H1 (cell line): ENCODE measurements around the gene OTUD3. TPM values are rescaled to one million over a fixed set of nuclear protein-coding genes. Genes with fewer than 3 reads are reported as not detected.

Experiments used
- CTCF ChIA-PET: fragments of 300-600 bp; sonication (Branson Sonifier 250); formaldehyde crosslinking; loops from one replicate; lab custom pipeline; 2021; ENCODE audit not compliant: partially characterized antibody; lab: Charles Lee
- POLR2A ChIA-PET: fragments of 300-600 bp; sonication (Branson Sonifier 250); formaldehyde crosslinking; loops from one replicate; lab custom pipeline; 2021; ENCODE audit warnings: inconsistent platforms; ENCODE audit not compliant: partially characterized antibody; lab: Charles Lee
- DNase-seq, 2 experiments: peaks; one replicate each; pipeline versions ENCODE4 v3.0.0 to v3.0.0-alpha.2; 2010 to 2022; ENCODE audit warnings: low spot score in 2 of 2, low read depth in 1 of 2, mixed read lengths in 1 of 2
- FAIRE-seq: peaks from 2 replicates; lab custom pipeline; 2011; peaks lifted over from hg19 to GRCh38; lab: Jason Lieb, UNC
- H2AFZ ChIP-seq: 2 replicates; pipeline ENCODE4 v1.8.1; 2012; ENCODE audit warnings: low read length, inconsistent platforms
- H2AK5ac ChIP-seq: 2 replicates; pipeline ENCODE4 v1.6.1; 2013; ENCODE audit warnings: low read depth, low read length
- H2BK120ac ChIP-seq: replicated peaks from 2 replicates; pipeline ENCODE3; 2013; ENCODE audit warnings: low read depth, low read length, inconsistent platforms
- H2BK12ac ChIP-seq: 2 replicates; pipeline ENCODE4 v1.6.1; 2013; ENCODE audit warnings: low read depth, low read length
- H2BK15ac ChIP-seq: 2 replicates; pipeline ENCODE4 v1.6.1; 2013; ENCODE audit warnings: low read length
- H2BK20ac ChIP-seq: 2 replicates; pipeline ENCODE4 v1.6.1; 2013; ENCODE audit warnings: low read length
- H2BK5ac ChIP-seq: 2 replicates; pipeline ENCODE4 v1.6.1; 2013; ENCODE audit warnings: low read depth, low read length
- H3K14ac ChIP-seq: 2 replicates; pipeline ENCODE4 v1.6.1; 2013; ENCODE audit warnings: inconsistent platforms; ENCODE audit not compliant: insufficient read length
- H3K18ac ChIP-seq: 2 replicates; pipeline ENCODE4 v1.6.1; 2013; ENCODE audit warnings: low read length; ENCODE audit errors: extremely low read depth
- H3K23ac ChIP-seq: 2 replicates; pipeline ENCODE4 v1.6.1; 2013; ENCODE audit warnings: inconsistent platforms; ENCODE audit not compliant: insufficient read length
- H3K23me2 ChIP-seq: 2 replicates; pipeline ENCODE4 v1.6.1; 2013; ENCODE audit warnings: low read depth, low read length
- H3K27ac ChIP-seq: 2 replicates; pipeline ENCODE4 v1.6.1; 2011; ENCODE audit warnings: low read depth, low read length, inconsistent platforms
- H3K27me3 ChIP-seq, 4 experiments: replicated peaks in 1 of 4; 1 replicate in 1 of 4; 2 replicates in 3 of 4; pipeline versions ENCODE4 v1.6.1 to v1.8.1; 2011 to 2013; ENCODE audit warnings: low read length in 3 of 4, mild to moderate bottlenecking in 3 of 4, inconsistent platforms in 2 of 4, mixed read lengths in 2 of 4, moderate library complexity in 1 of 4; ENCODE audit not compliant: control insufficient read depth in 3 of 4, insufficient read depth in 3 of 4; ENCODE audit errors: extremely low read depth in 1 of 4
- H3K36me3 ChIP-seq, 4 experiments: 2 replicates each; pipeline versions ENCODE4 v1.6.1 to v1.8.1; 2011 to 2013; ENCODE audit warnings: mild to moderate bottlenecking in 4 of 4, low read length in 3 of 4, moderate library complexity in 2 of 4, control low read depth in 1 of 4, inconsistent platforms in 1 of 4; ENCODE audit not compliant: insufficient read depth in 4 of 4, control insufficient read depth in 2 of 4
- H3K4ac ChIP-seq: replicated peaks from 2 replicates; pipeline ENCODE3; 2013; ENCODE audit warnings: low read length, low read depth, mixed read lengths, inconsistent platforms; ENCODE audit not compliant: insufficient read length
- H3K4me1 ChIP-seq, 4 experiments: replicated peaks in 1 of 4; 1 replicate in 1 of 4; 2 replicates in 3 of 4; pipeline versions ENCODE4 v1.6.1 to v1.8.1; 2011 to 2013; ENCODE audit warnings: low read length in 3 of 4, inconsistent platforms in 2 of 4, mixed read lengths in 1 of 4; ENCODE audit not compliant: insufficient read depth in 4 of 4, control insufficient read depth in 3 of 4
- H3K4me2 ChIP-seq, 2 experiments: 2 replicates each; pipeline versions ENCODE4 v1.6.1 to v1.8.1; 2011 to 2013; ENCODE audit warnings: low read depth in 2 of 2, low read length in 2 of 2, control low read depth in 1 of 2, inconsistent platforms in 1 of 2, mild to moderate bottlenecking in 1 of 2; ENCODE audit not compliant: insufficient read depth in 1 of 2
- H3K4me3 ChIP-seq, 4 experiments: fragments of 200-600, 300-600 bp in 1 of 4; sonication (generic), shearing (Covaris generic), sonication (Bioruptor Twin) in 1 of 4; 2 replicates each; pipeline versions ENCODE4 v1.5.1 to v1.8.1; 2011 to 2016; ENCODE audit warnings: low read length in 4 of 4, low read depth in 3 of 4, control low read depth in 2 of 4, inconsistent platforms in 2 of 4, mild to moderate bottlenecking in 2 of 4, mixed read lengths in 1 of 4, moderate library complexity in 1 of 4; ENCODE audit not compliant: insufficient read depth in 2 of 4; ENCODE audit errors: extremely low read depth in 1 of 4
- H3K56ac ChIP-seq: replicated peaks from 2 replicates; pipeline ENCODE3; 2013; ENCODE audit warnings: low read depth, mild to moderate bottlenecking, mixed read lengths, low read length, inconsistent platforms; ENCODE audit not compliant: insufficient read length
- H3K79me1 ChIP-seq: 2 replicates; pipeline ENCODE4 v1.6.1; 2013; ENCODE audit warnings: low read depth, low read length, control low read depth
- H3K79me2 ChIP-seq, 2 experiments: 2 replicates each; pipeline versions ENCODE4 v1.6.1 to v1.8.1; 2012 to 2013; ENCODE audit warnings: low read length in 2 of 2, mild to moderate bottlenecking in 2 of 2, inconsistent platforms in 1 of 2; ENCODE audit not compliant: insufficient read depth in 2 of 2, control insufficient read depth in 1 of 2
- H3K9ac ChIP-seq, 4 experiments: replicated peaks in 1 of 4; 1 replicate in 1 of 4; 2 replicates in 3 of 4; pipeline versions ENCODE4 v1.6.1 to v1.8.1; 2011 to 2013; ENCODE audit warnings: low read depth in 3 of 4, low read length in 3 of 4, control low read depth in 2 of 4, mild to moderate bottlenecking in 2 of 4, moderate library complexity in 2 of 4, inconsistent platforms in 1 of 4; ENCODE audit errors: extremely low read depth in 1 of 4
- H3K9me3 ChIP-seq, 2 experiments: 2 replicates each; pipeline versions ENCODE4 v1.6.1 to v1.8.1; 2012 to 2013; ENCODE audit warnings: mild to moderate bottlenecking in 2 of 2, moderate library complexity in 2 of 2, control low read depth in 1 of 2, inconsistent platforms in 1 of 2, low read depth in 1 of 2, low read length in 1 of 2, mixed read lengths in 1 of 2; ENCODE audit not compliant: insufficient read depth in 2 of 2
- H4K20me1 ChIP-seq, 2 experiments: replicated peaks in 1 of 2; 2 replicates each; pipeline versions ENCODE3 to v1.8.1; 2011 to 2013; ENCODE audit warnings: inconsistent platforms in 2 of 2, low read length in 2 of 2, mild to moderate bottlenecking in 1 of 2; ENCODE audit not compliant: insufficient read depth in 2 of 2, control insufficient read depth in 1 of 2
- H4K5ac ChIP-seq: 2 replicates; pipeline ENCODE4 v1.6.1; 2013; ENCODE audit warnings: low read length, low read depth, mixed read lengths, inconsistent platforms; ENCODE audit not compliant: insufficient read length
- H4K8ac ChIP-seq: 2 replicates; pipeline ENCODE4 v1.8.0; 2013; ENCODE audit warnings: mild to moderate bottlenecking, moderate library complexity, low read length, inconsistent platforms; ENCODE audit not compliant: insufficient read depth; ENCODE audit errors: extremely low read depth
- H4K91ac ChIP-seq: replicated peaks from 2 replicates; pipeline ENCODE3; 2013; ENCODE audit warnings: low read length, mixed read lengths, inconsistent platforms; ENCODE audit not compliant: insufficient read length
- BRCA1 ChIP-seq: IDR thresholded peaks from 2 replicates; pipeline ENCODE4 v1.6.1; 2012; ENCODE audit warnings: low read depth, low read length, improper control_type of control experiment
- CHD1 ChIP-seq: IDR thresholded peaks from 2 replicates; pipeline ENCODE4 v1.6.1; 2012; ENCODE audit warnings: low read depth, low read length, improper control_type of control experiment
- EGR1 ChIP-seq: IDR thresholded peaks from 2 replicates; pipeline ENCODE4 v1.6.1; 2011; ENCODE audit warnings: low read depth, low read length, borderline replicate concordance
- EZH2 ChIP-seq: fragments of 200-600 bp; sonication (generic); IDR thresholded peaks from 2 replicates; pipeline ENCODE4 v1.7.1; 2012; ENCODE audit warnings: low read depth, mild to moderate bottlenecking, moderate library complexity, low read length, inconsistent platforms; ENCODE audit not compliant: severe bottlenecking
- FOSL1 ChIP-seq: IDR thresholded peaks from 2 replicates; pipeline ENCODE4 v1.6.1; 2011; ENCODE audit warnings: mild to moderate bottlenecking, low read depth, low read length, moderate library complexity; ENCODE audit not compliant: insufficient read depth
- HDAC6 ChIP-seq: IDR thresholded peaks from one replicate; pipeline ENCODE4 v1.7.1; 2012; ENCODE audit warnings: low read depth, mild to moderate bottlenecking, inconsistent platforms, low read length, moderate library complexity
- JUND ChIP-seq: IDR thresholded peaks from 2 replicates; pipeline ENCODE4 v1.6.1; 2011; ENCODE audit warnings: mild to moderate bottlenecking, improper control_type of control experiment, low read length
- KDM1A ChIP-seq: fragments of 200-600, 300-600 bp; sonication (generic); IDR thresholded peaks from 2 replicates; pipeline ENCODE4 v1.7.1; 2016; ENCODE audit warnings: mild to moderate bottlenecking, low read length, borderline replicate concordance
- KDM5A ChIP-seq: fragments of 200-600 bp; IDR thresholded peaks from 2 replicates; pipeline ENCODE4 v1.7.1; 2012; ENCODE audit warnings: mild to moderate bottlenecking, low read length, inconsistent platforms, mixed read lengths
- MAFK ChIP-seq: IDR thresholded peaks from 2 replicates; pipeline ENCODE4 v1.6.1; 2012; ENCODE audit warnings: low read depth, mild to moderate bottlenecking, improper control_type of control experiment, low read length
- NRF1 ChIP-seq: IDR thresholded peaks from 2 replicates; pipeline ENCODE4 v1.6.1; 2011; ENCODE audit warnings: mild to moderate bottlenecking, low read depth, low read length, improper control_type of control experiment
- POLR2A ChIP-seq, 2 experiments: IDR thresholded peaks; 1 replicate in 1 of 2; 2 replicates in 1 of 2; pipeline ENCODE4 v1.6.1; 2011; ENCODE audit warnings: low read depth in 2 of 2, low read length in 2 of 2, mild to moderate bottlenecking in 2 of 2; ENCODE audit errors: control extremely low read depth in 1 of 2
- RFX5 ChIP-seq: IDR thresholded peaks from 2 replicates; pipeline ENCODE4 v1.6.1; 2011; ENCODE audit warnings: low read depth, low read length, improper control_type of control experiment, borderline replicate concordance
- TAF7 ChIP-seq: optimal IDR thresholded peaks from 2 replicates; pipeline ENCODE3; 2011; ENCODE audit warnings: low read depth, mild to moderate bottlenecking, inconsistent platforms, low read length, moderate library complexity, borderline replicate concordance
- TCF12 ChIP-seq: IDR thresholded peaks from 2 replicates; pipeline ENCODE4 v1.6.1; 2011; ENCODE audit warnings: low read depth, mild to moderate bottlenecking, low read length
- TEAD4 ChIP-seq: IDR thresholded peaks from 2 replicates; pipeline ENCODE4 v1.6.1; 2012; ENCODE audit warnings: low read depth, low read length, inconsistent platforms, mixed read lengths
- WGBS, 2 experiments: shearing (Covaris generic) in 1 of 2; methylation state at CpG; one replicate each; pipeline versions ENCODE4 v1.1.6 to v1.1.7; 2013 to 2015; ENCODE audit warnings: low lambda C conversion rate in 2 of 2, mixed read lengths in 2 of 2, inconsistent platforms in 1 of 2, low coverage in 1 of 2, missing lambda C conversion rate in 1 of 2; ENCODE audit not compliant: insufficient replicate concordance in 2 of 2, insufficient coverage in 1 of 2, insufficient read length in 1 of 2; ENCODE audit errors: extremely low coverage in 1 of 2, missing lambda C conversion rate in 1 of 2; 5-methylcytosine and 5-hydroxymethylcytosine counted together
- polyA plus RNA-seq, 7 experiments: library from polyadenylated mRNA; depleted of rRNA in 3 of 7; stranded (reverse) in 5 of 7; unstranded in 2 of 7; fragments of >200 nt in 5 of 7; fragments of 200-250 nt in 2 of 7; gene quantifications; 1 replicate in 5 of 7; 2 replicates in 1 of 7; 4 replicates in 1 of 7; pipeline versions ENCODE4 v1.2.1 to v1.2.3, GENCODE V29; 2011 to 2013; ENCODE audit warnings: missing spikeins in 2 of 7, mixed read lengths in 2 of 7
- total RNA-seq: library from RNA; stranded (reverse); fragmentation: NEBNext Ultra II Directional; extraction: Animal tissue kit (Norgen Biotek cat#: 25700); gene quantifications from 2 replicates; pipeline ENCODE4 v1.2.1, GENCODE V29; 2021

OTUD3 gene
- total and polyA plus RNA-seq, 2 of the 8 experiments (the other 6 are each of a cell fraction or from before 2014, with no cell fraction given), result 6.3 to 11.9 TPM

- ChIA-PET CTCF (interaction anchor here (0.8 to 10.5 kb wide), 2 partner anchors 191 to 224 kb away, joined by 3 to 127 read pairs; no protein-coding TSS in a partner anchor), POLR2A (no interaction called here)
- Histone ChIP-seq H2AFZ (no peak overlapping the region), H3K18ac (no peak overlapping the region), H4K91ac (no peak overlapping the region), H3K27ac (no peak overlapping the region), H3K56ac (no peak overlapping the region), H3K23me2 (no peaks in the 10 kb centered on the region; the same call in 1 of the 2 replicates), H3K36me3 (no peaks in the 10 kb centered on the region), H3K4me2 (no peak overlapping the region), H3K4me3 (no peak overlapping the region), H3K79me1 (no peaks in the 10 kb centered on the region), H2BK12ac (no peak overlapping the region), H2BK5ac (no peak overlapping the region), H3K9ac (no peak overlapping the region), H3K4me1 (peaks cover 0 to 3% (median 0%) of the 10 kb centered on the region in 4 experiments; a peak in 1 of 7 replicates), H3K4ac (no peak overlapping the region), H4K8ac (no peak overlapping the region), H4K5ac (no peak overlapping the region), H2BK20ac (no peak overlapping the region), H3K23ac (no peak overlapping the region), H3K9me3 (no peaks in the 10 kb centered on the region), H2AK5ac (no peak overlapping the region), H4K20me1 (no peaks in the 10 kb centered on the region), H2BK120ac (no peak overlapping the region), H2BK15ac (no peak overlapping the region), H3K27me3 (no peaks in the 10 kb centered on the region), H3K14ac (no peak overlapping the region), H3K79me2 (no peaks in the 10 kb centered on the region)
- TF ChIP-seq NRF1 (no peak), EGR1 (no peak), MAFK (no peak), CHD1 (no peak), TEAD4 (no peak), RFX5 (no peak), POLR2A (IDR thresholded peaks at IDR 0.05; ENCODE audit: control extremely low read depth in 1 of 2, low read depth in 2 of 2, low read length in 2 of 2) (no peak), TAF7 (no peak), BRCA1 (no peak), FOSL1 (no peak), HDAC6 (no peak), TCF12 (no peak), JUND (no peak), KDM1A (no peak), KDM5A (no peak), EZH2 (no peak)
- 81% methylated on average over 13 of the region's 13 CpGs; no CpG with 5 or more reads in 1 of the 2 experiments for WGBS, 2 experiments
- FAIRE-seq, result no peak
- no peak for DNase-seq
These were observed 41.8 kb downstream of the OTUD3 start for GRCh38 chr1:19923953-19924346.
